Measurements from ENCODE around the gene PATJ. TPM values are rescaled to one million over a fixed set of nuclear protein-coding genes. Genes with fewer than 3 reads are reported as not detected.
"Not testable (repeated sequence)": the region's sequence is repeated elsewhere in the genome, so short reads cannot be mapped to it uniquely, and the experiment has no call there.

The PATJ gene
- total RNA-seq, 1 donor from 2014 or later, result 31.2 TPM

DNA sequence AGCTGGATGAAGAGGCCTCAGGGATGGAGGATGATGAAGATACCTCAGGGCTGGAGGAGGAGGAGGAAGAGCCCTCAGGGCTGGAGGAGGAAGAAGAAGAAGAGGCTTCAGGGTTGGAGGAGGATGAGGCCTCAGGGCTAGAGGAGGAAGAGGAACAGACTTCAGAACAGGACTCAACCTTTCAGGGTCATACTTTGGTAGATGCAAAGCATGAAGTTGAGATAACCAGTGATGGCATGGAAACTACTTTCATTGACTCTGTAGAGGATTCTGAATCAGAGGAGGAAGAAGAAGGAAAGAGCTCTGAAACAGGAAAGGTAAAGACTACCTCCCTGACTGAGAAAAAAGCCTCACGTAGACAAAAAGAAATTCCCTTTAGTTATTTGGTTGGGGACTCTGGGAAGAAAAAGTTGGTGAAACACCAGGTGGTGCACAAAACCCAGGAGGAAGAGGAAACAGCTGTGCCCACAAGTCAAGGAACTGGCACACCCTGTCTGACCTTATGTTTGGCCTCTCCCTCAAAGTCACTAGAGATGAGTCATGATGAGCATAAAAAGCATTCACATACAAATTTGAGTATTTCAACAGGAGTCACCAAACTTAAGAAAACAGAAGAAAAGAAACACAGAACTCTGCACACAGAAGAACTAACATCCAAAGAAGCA is 467.8 kb downstream of the PATJ start:
- ATAC-seq (ENCODE audit: low read depth), result no peak
- no peak overlapping the region for H3K27ac Mint-ChIP-seq
- POLR2A ChIA-PET, result no interaction called here

DNA sequence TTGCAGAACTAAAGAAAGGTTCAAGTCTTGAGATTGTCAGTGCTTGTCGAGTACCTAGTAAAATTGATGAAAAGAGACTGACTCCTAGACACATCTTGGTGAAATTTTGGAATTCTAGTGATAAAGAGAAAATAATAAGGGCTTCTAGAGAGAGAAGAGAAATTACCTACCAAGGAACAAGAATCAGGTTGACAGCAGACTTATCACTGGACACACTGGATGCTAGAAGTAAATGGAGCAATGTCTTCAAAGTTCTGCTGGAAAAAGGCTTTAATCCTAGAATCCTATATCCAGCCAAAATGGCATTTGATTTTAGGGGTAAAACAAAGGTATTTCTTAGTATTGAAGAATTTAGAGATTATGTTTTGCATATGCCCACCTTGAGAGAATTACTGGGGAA is 468.7 kb downstream of the PATJ start:
- ATAC-seq (ENCODE audit: low read depth) (no peak), DNase-seq (no peak)
- Mint-ChIP-seq H3K4me1 (no peaks in the 10 kb centered on the region), H3K36me3 (ENCODE audit: low read depth) (no peaks in the 10 kb centered on the region), H3K4me3 (no peak overlapping the region), H3K27me3 (no peaks in the 10 kb centered on the region), H3K27ac (no peak overlapping the region), H3K9me3 (peaks cover 17% of the 10 kb centered on the region)
- ChIA-PET CTCF (no interaction called here), POLR2A (no interaction called here)
- TF ChIP-seq, protein P1, sequence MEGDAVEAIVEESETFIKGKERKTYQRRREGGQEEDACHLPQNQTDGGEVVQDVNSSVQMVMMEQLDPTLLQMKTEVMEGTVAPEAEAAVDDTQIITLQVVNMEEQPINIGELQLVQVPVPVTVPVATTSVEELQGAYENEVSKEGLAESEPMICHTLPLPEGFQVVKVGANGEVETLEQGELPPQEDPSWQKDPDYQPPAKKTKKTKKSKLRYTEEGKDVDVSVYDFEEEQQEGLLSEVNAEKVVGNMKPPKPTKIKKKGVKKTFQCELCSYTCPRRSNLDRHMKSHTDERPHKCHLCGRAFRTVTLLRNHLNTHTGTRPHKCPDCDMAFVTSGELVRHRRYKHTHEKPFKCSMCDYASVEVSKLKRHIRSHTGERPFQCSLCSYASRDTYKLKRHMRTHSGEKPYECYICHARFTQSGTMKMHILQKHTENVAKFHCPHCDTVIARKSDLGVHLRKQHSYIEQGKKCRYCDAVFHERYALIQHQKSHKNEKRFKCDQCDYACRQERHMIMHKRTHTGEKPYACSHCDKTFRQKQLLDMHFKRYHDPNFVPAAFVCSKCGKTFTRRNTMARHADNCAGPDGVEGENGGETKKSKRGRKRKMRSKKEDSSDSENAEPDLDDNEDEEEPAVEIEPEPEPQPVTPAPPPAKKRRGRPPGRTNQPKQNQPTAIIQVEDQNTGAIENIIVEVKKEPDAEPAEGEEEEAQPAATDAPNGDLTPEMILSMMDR (IDR thresholded peaks at IDR 0.05), result no peak
- intact Hi-C loops (cut with micrococcal nuclease), result no loop called here

More for the DNA sequence above, 467.8 kb downstream of the PATJ start:
- intact Hi-C loops (cut with micrococcal nuclease), result no loop called here
- Mint-ChIP-seq H3K9me3 (peaks cover 17% of the 10 kb centered on the region), H3K36me3 (ENCODE audit: low read depth) (no peaks in the 10 kb centered on the region), H3K27me3 (no peaks in the 10 kb centered on the region), H3K4me3 (no peak overlapping the region), H3K4me1 (no peaks in the 10 kb centered on the region)
- CTCF ChIA-PET, result no interaction called here
- no peak for DNase-seq
- TF ChIP-seq, protein P1 (IDR thresholded peaks at IDR 0.05), result no peak

DNA sequence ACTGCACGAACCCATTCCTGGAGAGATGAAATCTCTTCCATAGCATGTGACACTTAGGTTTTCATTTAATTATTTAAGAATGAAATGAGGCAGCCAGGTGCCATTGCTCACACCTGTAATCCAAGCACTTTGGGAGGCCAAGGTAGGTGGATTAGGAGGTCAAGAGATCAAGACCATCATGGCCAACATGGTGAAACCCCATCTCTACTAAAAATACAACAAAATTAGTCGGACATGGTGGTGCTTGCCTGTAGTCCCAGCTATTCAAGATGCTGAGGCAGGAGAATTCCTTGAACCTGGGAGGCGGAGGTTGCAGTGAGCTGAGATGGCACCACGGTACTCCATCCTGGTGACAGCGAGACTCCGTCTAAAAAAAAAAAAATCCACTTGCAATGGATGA is 470.1 kb downstream of the PATJ start:
- no peak for DNase-seq
- TF ChIP-seq, protein P1 (IDR thresholded peaks at IDR 0.05), result no peak
- Mint-ChIP-seq H3K27ac (no peak overlapping the region), H3K9me3 (peaks cover 15% of the 10 kb centered on the region), H3K36me3 (ENCODE audit: low read depth) (no peaks in the 10 kb centered on the region), H3K4me3 (no peak overlapping the region), H3K27me3 (no peaks in the 10 kb centered on the region), H3K4me1 (no peaks in the 10 kb centered on the region)
- intact Hi-C loops (cut with micrococcal nuclease), result no loop called here
- ATAC-seq (ENCODE audit: low read depth), result no peak
- ChIA-PET CTCF (no interaction called here), POLR2A (no interaction called here)

DNA sequence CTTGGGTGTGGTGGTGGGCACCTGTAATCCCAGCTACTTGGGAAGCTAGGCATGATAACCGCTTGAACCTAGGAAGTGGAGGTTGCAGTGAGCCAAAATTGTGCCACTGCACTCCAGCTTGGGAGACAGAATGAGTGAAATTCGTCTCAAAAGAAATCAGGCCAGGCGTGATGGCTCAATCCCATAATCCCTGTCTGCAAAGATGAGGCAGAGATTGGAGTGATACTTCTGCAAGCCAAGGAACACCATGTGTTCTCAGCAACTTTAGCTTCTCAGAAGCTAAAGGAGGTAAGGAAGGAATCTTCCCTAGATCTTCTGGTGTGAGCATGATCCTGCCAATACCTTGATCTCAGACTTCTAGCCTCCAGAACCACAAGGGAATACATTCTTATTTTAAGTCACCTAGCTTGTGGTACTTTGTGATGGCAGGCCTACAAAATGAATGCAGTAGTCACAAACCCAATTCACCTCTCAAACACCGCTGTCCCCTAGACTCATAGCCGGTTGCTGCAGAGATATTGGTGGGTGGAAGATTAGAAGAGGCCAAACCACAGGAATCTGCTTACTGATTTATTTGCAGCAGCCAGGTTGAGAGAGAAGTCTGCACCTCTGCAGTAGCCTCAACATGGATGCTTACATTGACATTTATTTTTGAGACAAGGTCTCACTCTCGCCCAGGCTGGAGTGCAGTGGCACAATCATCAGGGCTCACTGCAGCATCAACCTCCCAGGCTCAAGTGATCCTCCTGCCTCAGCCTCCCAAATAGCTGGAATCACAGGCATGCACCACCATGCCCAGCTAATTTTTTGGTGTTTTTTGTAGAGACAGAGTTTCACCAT is 471.0 kb downstream of the PATJ start:
- Mint-ChIP-seq H3K27ac (no peak overlapping the region), H3K4me3 (no peak overlapping the region), H3K27me3 (no peaks in the 10 kb centered on the region), H3K4me1 (no peaks in the 10 kb centered on the region), H3K9me3 (peaks cover 15% of the 10 kb centered on the region), H3K36me3 (ENCODE audit: low read depth) (no peaks in the 10 kb centered on the region)
- TF ChIP-seq, protein P1 (IDR thresholded peaks at IDR 0.05), result no peak
- ChIA-PET POLR2A (no interaction called here), CTCF (no interaction called here)
- no peak for ATAC-seq (ENCODE audit: low read depth)
- no peak for DNase-seq
- intact Hi-C loops (cut with micrococcal nuclease), result no loop called here

DNA sequence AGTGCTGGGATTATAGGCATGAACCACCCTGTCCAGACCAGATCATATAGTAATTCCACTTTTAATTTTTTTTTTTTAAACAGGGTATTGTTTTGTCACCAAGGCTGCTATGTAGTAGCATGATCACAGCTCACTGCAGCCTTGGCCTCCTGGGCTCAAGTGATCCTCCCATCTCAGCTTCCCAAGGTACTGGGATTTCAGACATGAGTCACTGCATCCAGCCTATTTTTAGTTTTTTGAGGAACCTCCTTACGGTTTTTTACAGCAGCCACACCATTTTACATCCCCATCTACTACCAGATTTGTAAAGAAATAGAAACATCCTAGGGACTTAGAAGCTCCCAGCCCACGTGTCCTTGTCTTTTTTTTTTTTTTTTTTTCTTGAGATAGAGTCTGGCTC is 476.3 kb downstream of the PATJ start:
- H3K9me3 Mint-ChIP-seq, result no peaks in the 10 kb centered on the region
- ChIA-PET POLR2A (no interaction called here), CTCF (no interaction called here)
- no peaks in the 10 kb centered on the region for H3K36me3 Mint-ChIP-seq (ENCODE audit: low read depth)
- ATAC-seq (ENCODE audit: low read depth) (no peak), DNase-seq (no peak)
- TF ChIP-seq, protein P1 (IDR thresholded peaks at IDR 0.05), result no peak
- H3K27ac Mint-ChIP-seq, result no peak overlapping the region
- intact Hi-C loops (cut with micrococcal nuclease), result no loop called here
- H3K4me3 Mint-ChIP-seq, result no peak overlapping the region
- no peaks in the 10 kb centered on the region for H3K4me1 Mint-ChIP-seq
- H3K27me3 Mint-ChIP-seq, result no peaks in the 10 kb centered on the region

DNA sequence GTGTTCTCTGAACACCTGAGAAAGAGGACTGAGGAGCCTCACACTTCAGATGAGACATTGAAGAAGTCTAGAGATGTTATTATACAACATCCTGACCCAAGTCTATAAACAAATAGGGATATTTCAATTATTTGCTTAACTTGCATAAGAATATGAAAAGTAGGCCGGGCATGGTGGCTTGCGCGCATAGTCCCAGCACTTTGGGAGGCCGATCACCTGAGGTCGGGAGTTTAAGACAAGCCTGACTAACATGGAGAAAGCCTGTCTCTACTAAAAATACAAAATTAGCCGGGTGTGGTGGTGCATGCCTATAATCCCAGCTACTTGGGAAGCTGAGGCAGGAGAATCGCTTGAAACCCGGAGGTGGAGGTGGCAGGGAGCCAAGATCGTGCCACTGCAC is 478.2 kb downstream of the PATJ start:
- H3K27ac Mint-ChIP-seq; POLR2A ChIA-PET; H3K36me3 Mint-ChIP-seq (ENCODE audit: low read depth); intact Hi-C loops (cut with micrococcal nuclease); DNase-seq; H3K4me3 Mint-ChIP-seq; ATAC-seq (ENCODE audit: low read depth); H3K27me3 Mint-ChIP-seq; H3K4me1 Mint-ChIP-seq; H3K9me3 Mint-ChIP-seq; CTCF ChIA-PET: not testable (repeated sequence)
